B cell (primary cell): Measurements from ENCODE around the gene NR0B2. TPM values are rescaled to one million over a fixed set of nuclear protein-coding genes. Genes with fewer than 3 reads are reported as not detected.
"Not testable (repeated sequence)": the region's sequence is repeated elsewhere in the genome, so short reads cannot be mapped to it uniquely, and the experiment has no call there.

Source experiments
- ATAC-seq: fragments of 200-7000 bp; cut with Tn5 transposase; one replicate; pipeline ENCODE4 v1.10.0; 2021; ENCODE audit warnings: low read depth, mild to moderate bottlenecking, moderate number of reproducible peaks, moderate library complexity
- CTCF ChIA-PET: fragments of 350-600 bp; sonication (Branson Sonifier 250); formaldehyde crosslinking; loops from one replicate; lab custom pipeline; 2021; ENCODE audit warnings: antibody characterized with exemption, inconsistent platforms; lab: Charles Lee
- POLR2A ChIA-PET: fragments of 350-600 bp; sonication (Branson Sonifier 250); formaldehyde crosslinking; loops from one replicate; lab custom pipeline; 2021; ENCODE audit warnings: antibody characterized with exemption; lab: Charles Lee
- DNase-seq: peaks from one replicate; pipeline ENCODE4 v3.0.0; 2013
- H2AFZ ChIP-seq: 2 replicates; pipeline ENCODE4 v1.6.1; 2012; ENCODE audit warnings: mild to moderate bottlenecking, low read depth, low read length; ENCODE audit not compliant: insufficient read depth, poor library complexity, severe bottlenecking
- H3K27ac ChIP-seq, 2 donors: 1 replicate in 1 of 2; 2 replicates in 1 of 2; pipeline ENCODE4 v1.5.1; 2012 to 2013; ENCODE audit warnings: low read length in 2 of 2, mild to moderate bottlenecking in 2 of 2, moderate library complexity in 1 of 2
- H3K27me3 ChIP-seq, 4 experiments: fragments of 200-600 bp in 1 of 4; sonication (generic) in 1 of 4; replicated peaks in 1 of 4; 1 replicate in 2 of 4; 2 replicates in 2 of 4; pipeline versions ENCODE4 v1.6.1 to v1.7.0; 2013 to 2016; ENCODE audit warnings: low read length in 3 of 4, mild to moderate bottlenecking in 2 of 4, mixed read lengths in 1 of 4, moderate library complexity in 1 of 4; ENCODE audit not compliant: insufficient read depth in 4 of 4, control insufficient read depth in 3 of 4; ENCODE audit errors: control extremely low read depth in 1 of 4
- H3K36me3 ChIP-seq, 2 experiments: replicated peaks in 1 of 2; 1 replicate in 1 of 2; 2 replicates in 1 of 2; pipeline versions ENCODE4 v1.6.1 to v1.7.1; 2013; ENCODE audit warnings: low read length in 1 of 2; ENCODE audit not compliant: insufficient read depth in 2 of 2, control insufficient read depth in 1 of 2; ENCODE audit errors: control extremely low read depth in 1 of 2, extremely low read depth in 1 of 2
- H3K4me1 ChIP-seq, 2 donors: fragments of 200-600 bp in 1 of 2; sonication (generic) in 1 of 2; 1 replicate in 1 of 2; 2 replicates in 1 of 2; pipeline versions ENCODE4 v1.5.1 to v1.6.1; 2013 to 2017; ENCODE audit warnings: low read length in 2 of 2; ENCODE audit not compliant: control insufficient read depth in 2 of 2, insufficient read depth in 2 of 2
- H3K4me2 ChIP-seq: replicated peaks from 2 replicates; pipeline ENCODE3; 2012; ENCODE audit warnings: mild to moderate bottlenecking, low read depth, low read length; ENCODE audit not compliant: poor library complexity, severe bottlenecking
- H3K4me3 ChIP-seq, 5 experiments: fragments of 200-600 bp in 1 of 5; sonication (generic) in 1 of 5; 1 replicate in 3 of 5; 2 replicates in 2 of 5; pipeline versions ENCODE4 v1.5.1 to v1.7.0; 2011 to 2016; ENCODE audit warnings: low read length in 4 of 5, mild to moderate bottlenecking in 4 of 5, low read depth in 2 of 5, control low read depth in 1 of 5, moderate library complexity in 1 of 5; ENCODE audit not compliant: insufficient read depth in 1 of 5; ENCODE audit errors: control extremely low read depth in 1 of 5, extremely low read depth in 1 of 5
- H3K79me2 ChIP-seq: fragments of 200-600 bp; sonication (generic); one replicate; pipeline ENCODE4 v1.6.0; 2016; ENCODE audit warnings: low read length; ENCODE audit not compliant: control insufficient read depth, insufficient read depth
- H3K9ac ChIP-seq: fragments of 200-600 bp; sonication (generic); 2 replicates; pipeline ENCODE4 v1.6.1; 2017; ENCODE audit warnings: mild to moderate bottlenecking, low read length, moderate library complexity
- H3K9me3 ChIP-seq, 3 donors: one replicate each; pipeline versions ENCODE4 v1.6.1 to v1.7.1; 2013; ENCODE audit warnings: low read length in 2 of 3; ENCODE audit not compliant: control insufficient read depth in 2 of 3, insufficient read depth in 1 of 3; ENCODE audit errors: control extremely low read depth in 1 of 3
- H4K20me1 ChIP-seq: 2 replicates; pipeline ENCODE4 v1.6.0; 2012; ENCODE audit warnings: mild to moderate bottlenecking, low read length; ENCODE audit not compliant: insufficient read depth, control insufficient read depth, poor library complexity, severe bottlenecking
- H3K27ac Mint-ChIP-seq: one replicate; pipeline ENCODE4 v1.8.0; 2021; ENCODE audit warnings: mixed read lengths
- H3K27me3 Mint-ChIP-seq: one replicate; pipeline ENCODE4 v1.8.0; 2021; ENCODE audit warnings: mixed read lengths
- H3K4me1 Mint-ChIP-seq: one replicate; pipeline ENCODE4 v1.8.0; 2021; ENCODE audit warnings: mixed read lengths
- H3K4me3 Mint-ChIP-seq: one replicate; pipeline ENCODE4 v1.8.0; 2021; ENCODE audit warnings: mixed read lengths
- H3K9me3 Mint-ChIP-seq: one replicate; pipeline ENCODE4 v1.8.0; 2022; ENCODE audit warnings: mixed read lengths; ENCODE audit not compliant: insufficient read depth
- EZH2 ChIP-seq: IDR thresholded peaks from 2 replicates; pipeline ENCODE4 v1.6.1; 2012; ENCODE audit warnings: borderline replicate concordance, low read depth, mild to moderate bottlenecking, moderate library complexity, low read length; ENCODE audit not compliant: insufficient read depth, poor library complexity, severe bottlenecking
- WGBS: methylation state at CpG from one replicate; pipeline ENCODE4 v1.1.5; 2013; ENCODE audit warnings: missing lambda C conversion rate; ENCODE audit not compliant: insufficient coverage; 5-methylcytosine and 5-hydroxymethylcytosine counted together
- intact Hi-C: fragments of 100-400 bp; cut with micrococcal nuclease; formaldehyde crosslinking; loops from one replicate; pipeline ENCODE4 v1.10.0; 2022
- polyA plus RNA-seq: library from polyadenylated mRNA; depleted of rRNA; stranded (reverse); fragments of >200 nt; gene quantifications from 2 replicates; pipeline ENCODE4 v1.2.3, GENCODE V29; 2012
- total RNA-seq, 2 donors: library from RNA; stranded (reverse); fragments of 120-200 nt in 1 of 2; gene quantifications; 1 replicate in 1 of 2; 2 replicates in 1 of 2; pipeline versions ENCODE4 v1.2.3 to v1.2.4, GENCODE V29; 2013 to 2022
- TF ChIP-seq, protein P1 (sequence below): fragments of 200-600 bp; IDR thresholded peaks from one replicate; pipeline ENCODE4 v1.8.0; 2022; ENCODE audit warnings: antibody characterized with exemption, mild to moderate bottlenecking

Gene NR0B2
- total and polyA plus RNA-seq, 2 donors (not counting 1 experiment from before 2014, with no cell fraction given), result not detected

DNA sequence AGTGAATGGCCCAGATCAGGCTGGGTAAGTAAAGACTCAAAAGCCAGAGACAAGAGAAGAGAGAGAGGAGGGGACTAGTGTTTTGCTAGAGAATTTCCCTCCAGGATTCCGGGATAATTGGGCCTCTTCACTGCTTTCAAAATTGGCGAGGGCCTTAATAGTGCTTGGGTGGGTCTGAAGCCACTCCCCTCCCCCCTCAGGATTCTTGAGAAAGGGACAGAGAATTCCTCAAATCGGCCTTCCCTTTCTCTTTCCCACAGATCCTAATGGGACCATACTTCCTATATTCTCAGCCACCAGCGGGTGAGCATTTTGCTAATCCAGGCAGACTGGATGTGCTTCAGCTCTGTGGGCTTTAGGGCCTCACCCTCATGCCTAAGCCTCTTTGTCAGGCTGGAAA lies 38.9 kb downstream of the NR0B2 start:
- intact Hi-C loops, result no loop called here
- no peak for ATAC-seq
- H3K27me3 ChIP-seq, result no peaks in the 10 kb centered on the region
- no peak overlapping the region for H3K4me2 ChIP-seq
- no peak overlapping the region for H3K4me3 ChIP-seq
- H3K27me3 Mint-ChIP-seq, result no peaks in the 10 kb centered on the region
- no peak overlapping the region for H3K27ac ChIP-seq
- H3K9ac ChIP-seq, result no peak overlapping the region
- H4K20me1 ChIP-seq, result peaks cover 12% of the 10 kb centered on the region
- ChIA-PET CTCF (interaction anchor here (0.7 to 1.3 kb wide), 2 partner anchors 9 to 273 kb away, joined by 3 to 4 read pairs; no protein-coding TSS in a partner anchor), POLR2A (no interaction called here)
- peaks cover 0 to 3% of the 10 kb centered on the region in 2 donors for H3K4me1 ChIP-seq
- H3K4me1 Mint-ChIP-seq, result peaks cover 3% of the 10 kb centered on the region
- DNase-seq, result no peak
- H3K79me2 ChIP-seq, result peaks cover 4% of the 10 kb centered on the region
- WGBS, result 95% methylated on average over 2 of the region's 4 CpGs
- TF ChIP-seq, protein P1, sequence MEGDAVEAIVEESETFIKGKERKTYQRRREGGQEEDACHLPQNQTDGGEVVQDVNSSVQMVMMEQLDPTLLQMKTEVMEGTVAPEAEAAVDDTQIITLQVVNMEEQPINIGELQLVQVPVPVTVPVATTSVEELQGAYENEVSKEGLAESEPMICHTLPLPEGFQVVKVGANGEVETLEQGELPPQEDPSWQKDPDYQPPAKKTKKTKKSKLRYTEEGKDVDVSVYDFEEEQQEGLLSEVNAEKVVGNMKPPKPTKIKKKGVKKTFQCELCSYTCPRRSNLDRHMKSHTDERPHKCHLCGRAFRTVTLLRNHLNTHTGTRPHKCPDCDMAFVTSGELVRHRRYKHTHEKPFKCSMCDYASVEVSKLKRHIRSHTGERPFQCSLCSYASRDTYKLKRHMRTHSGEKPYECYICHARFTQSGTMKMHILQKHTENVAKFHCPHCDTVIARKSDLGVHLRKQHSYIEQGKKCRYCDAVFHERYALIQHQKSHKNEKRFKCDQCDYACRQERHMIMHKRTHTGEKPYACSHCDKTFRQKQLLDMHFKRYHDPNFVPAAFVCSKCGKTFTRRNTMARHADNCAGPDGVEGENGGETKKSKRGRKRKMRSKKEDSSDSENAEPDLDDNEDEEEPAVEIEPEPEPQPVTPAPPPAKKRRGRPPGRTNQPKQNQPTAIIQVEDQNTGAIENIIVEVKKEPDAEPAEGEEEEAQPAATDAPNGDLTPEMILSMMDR, result no peak
- TF ChIP-seq EZH2, result no peak
- no peaks in the 10 kb centered on the region for H3K9me3 Mint-ChIP-seq
- H3K27ac Mint-ChIP-seq, result no peak overlapping the region
- H2AFZ ChIP-seq, result no peak overlapping the region
- H3K9me3 ChIP-seq, result no peaks in the 10 kb centered on the region
- peaks cover 8 to 26% of the 10 kb centered on the region in 2 experiments for H3K36me3 ChIP-seq
- H3K4me3 Mint-ChIP-seq, result no peak overlapping the region

DNA sequence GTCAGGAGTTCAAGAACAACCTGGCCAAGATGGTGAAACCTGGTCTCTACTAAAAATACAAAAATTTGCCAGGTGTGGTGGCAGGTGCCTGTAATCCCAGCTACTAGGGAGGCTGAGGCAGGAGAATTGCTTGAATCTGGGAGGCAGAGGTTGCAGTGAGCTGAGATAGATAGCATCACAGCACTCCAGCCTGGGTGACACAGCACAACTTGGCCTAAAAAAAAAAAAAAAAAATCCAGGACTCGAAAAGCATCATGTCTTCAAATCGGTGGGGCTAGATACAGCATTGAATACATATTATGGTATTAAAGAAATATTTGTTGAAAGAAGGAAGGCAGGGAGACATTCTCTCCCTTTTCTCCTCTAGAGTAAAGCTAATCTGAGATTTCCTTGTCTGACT lies 40.7 kb downstream of the NR0B2 start:
- H3K4me1 Mint-ChIP-seq, ATAC-seq, intact Hi-C loops, H3K4me3 ChIP-seq, H3K27me3 Mint-ChIP-seq, H3K9me3 ChIP-seq, H3K4me2 ChIP-seq, H3K9me3 Mint-ChIP-seq, H2AFZ ChIP-seq, H3K79me2 ChIP-seq, DNase-seq, H3K27me3 ChIP-seq, H3K4me1 ChIP-seq, H3K4me3 Mint-ChIP-seq, H3K27ac ChIP-seq, H3K27ac Mint-ChIP-seq, H3K9ac ChIP-seq: not testable (repeated sequence)
- POLR2A ChIA-PET, result interaction anchor here (0.6 to 1.1 kb wide), 4 partner anchors 8 to 229 kb away, joined by 4 to 6 read pairs (median 4); no protein-coding TSS in a partner anchor
- Histone ChIP-seq H4K20me1 (peaks cover 12% of the 10 kb centered on the region), H3K36me3 (peaks cover 4 to 13% of the 10 kb centered on the region in 2 experiments)
- CTCF ChIA-PET, result interaction anchor here (0.7 to 1.4 kb wide), 6 partner anchors 21 to 323 kb away, joined by 3 to 6 read pairs (median 4); no protein-coding TSS in a partner anchor
- WGBS, result no CpG with 5 or more reads among the region's 2 CpGs
